Neural progenitor cell (in vitro differentiated cells): ENCODE measurements around the gene OMA1.

Experiments
- EZH2 ChIP-seq: fragments of 200-600 bp; sonication (generic); IDR thresholded peaks from 2 replicates; pipeline ENCODE4 v1.6.1; 2017; ENCODE audit warnings: antibody characterized with exemption, mild to moderate bottlenecking, moderate library complexity
- TF ChIP-seq, protein P1 (sequence below): fragments of 200-600 bp; sonication (generic); IDR thresholded peaks from 2 replicates; pipeline ENCODE4 v1.5.1; 2017; ENCODE audit warnings: antibody characterized with exemption, mild to moderate bottlenecking

DNA sequence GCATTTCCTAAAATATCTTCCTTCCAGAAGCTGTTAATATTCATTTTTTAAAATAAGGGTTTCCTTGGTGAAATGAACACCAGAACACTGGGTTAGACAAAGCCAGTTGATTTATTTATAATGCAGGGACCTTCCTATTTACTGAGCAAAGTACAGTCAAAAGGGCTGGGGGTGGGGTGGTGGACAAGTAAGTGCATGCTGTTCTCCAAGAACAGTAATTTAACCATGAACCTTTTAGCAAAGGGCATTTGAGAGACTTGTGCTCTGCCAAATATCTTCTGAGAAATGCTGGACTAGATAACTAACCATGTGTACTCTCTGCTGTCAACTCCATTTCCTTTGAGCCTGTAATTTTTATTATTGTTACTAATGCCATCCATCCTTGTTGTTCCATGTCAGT lies 100.2 kb downstream of the OMA1 start:
- TF ChIP-seq, protein P1, sequence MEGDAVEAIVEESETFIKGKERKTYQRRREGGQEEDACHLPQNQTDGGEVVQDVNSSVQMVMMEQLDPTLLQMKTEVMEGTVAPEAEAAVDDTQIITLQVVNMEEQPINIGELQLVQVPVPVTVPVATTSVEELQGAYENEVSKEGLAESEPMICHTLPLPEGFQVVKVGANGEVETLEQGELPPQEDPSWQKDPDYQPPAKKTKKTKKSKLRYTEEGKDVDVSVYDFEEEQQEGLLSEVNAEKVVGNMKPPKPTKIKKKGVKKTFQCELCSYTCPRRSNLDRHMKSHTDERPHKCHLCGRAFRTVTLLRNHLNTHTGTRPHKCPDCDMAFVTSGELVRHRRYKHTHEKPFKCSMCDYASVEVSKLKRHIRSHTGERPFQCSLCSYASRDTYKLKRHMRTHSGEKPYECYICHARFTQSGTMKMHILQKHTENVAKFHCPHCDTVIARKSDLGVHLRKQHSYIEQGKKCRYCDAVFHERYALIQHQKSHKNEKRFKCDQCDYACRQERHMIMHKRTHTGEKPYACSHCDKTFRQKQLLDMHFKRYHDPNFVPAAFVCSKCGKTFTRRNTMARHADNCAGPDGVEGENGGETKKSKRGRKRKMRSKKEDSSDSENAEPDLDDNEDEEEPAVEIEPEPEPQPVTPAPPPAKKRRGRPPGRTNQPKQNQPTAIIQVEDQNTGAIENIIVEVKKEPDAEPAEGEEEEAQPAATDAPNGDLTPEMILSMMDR: no peak
- TF ChIP-seq EZH2: no peak
